ENCODE results near the gene SGSH.

Gene SGSH

GRCh38 chr17:80261895-80262279, 41.8 kb upstream of the SGSH start:
- Histone ChIP-seq H3K9me3 (ENCODE audit: insufficient read depth, low read length) (no peaks in the 10 kb centered on the region), H3K4me3 (ENCODE audit: insufficient read depth, low read length, poor library complexity, severe bottlenecking) (peak overlapping the region; percentile 88), H3K9me2 (replicated peaks; ENCODE audit: insufficient read depth, low read length) (no peaks in the 10 kb centered on the region), H4K20me1 (ENCODE audit: low read depth, low read length) (no peaks in the 10 kb centered on the region), H3F3A (ENCODE audit: insufficient read depth) (peaks cover 25% of the 10 kb centered on the region), H3K27ac (ENCODE audit: low read depth, low read length) (no peak overlapping the region), H2AFZ (ENCODE audit: low read depth, low read length, severe bottlenecking) (no peak overlapping the region), H3K4me2 (ENCODE audit: low read depth, low read length, poor library complexity, severe bottlenecking) (peak overlapping the region; percentile 68), H3K9ac (ENCODE audit: low read length) (peak overlapping the region; percentile 89), H3K79me2 (ENCODE audit: insufficient read depth, low read length) (no peaks in the 10 kb centered on the region), H3K27me3 (ENCODE audit: low read length) (no peaks in the 10 kb centered on the region), H3K36me3 (ENCODE audit: low read length) (no peaks in the 10 kb centered on the region)
- TF ChIP-seq EZH2phosphoT487 (conservative IDR thresholded peaks at IDR 0.05; ENCODE audit: low read length) = no peak
- no peak for TF ChIP-seq CTCF (IDR thresholded peaks at IDR 0.05; ENCODE audit: insufficient read depth, low read length, poor library complexity, severe bottlenecking)

GRCh38 chr17:80261159-80261894, 41.2 kb upstream of the SGSH start:
- peak overlapping the region; percentile 68 for H3K4me2 ChIP-seq (ENCODE audit: low read depth, low read length, poor library complexity, severe bottlenecking)
- no peaks in the 10 kb centered on the region for H4K20me1 ChIP-seq (ENCODE audit: low read depth, low read length)
- H3K9ac ChIP-seq (ENCODE audit: low read length) = peak overlapping the region; percentile 89
- no peaks in the 10 kb centered on the region for H3K27me3 ChIP-seq (ENCODE audit: low read length)
- no peak for TF ChIP-seq CTCF (IDR thresholded peaks at IDR 0.05; ENCODE audit: insufficient read depth, low read length, poor library complexity, severe bottlenecking)
- H2AFZ ChIP-seq (ENCODE audit: low read depth, low read length, severe bottlenecking) = peak overlapping the region; percentile 85
- no peaks in the 10 kb centered on the region for H3K9me2 ChIP-seq (replicated peaks; ENCODE audit: insufficient read depth, low read length)
- peaks cover 25% of the 10 kb centered on the region for H3F3A ChIP-seq (ENCODE audit: insufficient read depth)
- H3K36me3 ChIP-seq (ENCODE audit: low read length) = no peaks in the 10 kb centered on the region
- H3K4me3 ChIP-seq (ENCODE audit: insufficient read depth, low read length, poor library complexity, severe bottlenecking) = peak overlapping the region; percentile 88
- H3K9me3 ChIP-seq (ENCODE audit: insufficient read depth, low read length) = no peaks in the 10 kb centered on the region
- no peaks in the 10 kb centered on the region for H3K79me2 ChIP-seq (ENCODE audit: insufficient read depth, low read length)
- no peak overlapping the region for H3K27ac ChIP-seq (ENCODE audit: low read depth, low read length)

- no peaks in the 10 kb centered on the region for H4K20me1 ChIP-seq (ENCODE audit: low read depth, low read length)
- no peaks in the 10 kb centered on the region for H3K36me3 ChIP-seq (ENCODE audit: low read length)
- TF ChIP-seq EZH2phosphoT487 (conservative IDR thresholded peaks at IDR 0.05; ENCODE audit: low read length) = no peak
- TF ChIP-seq CTCF (IDR thresholded peaks at IDR 0.05; ENCODE audit: insufficient read depth, low read length, poor library complexity, severe bottlenecking) = no peak
- H3K27me3 ChIP-seq (ENCODE audit: low read length) = no peaks in the 10 kb centered on the region
- H3K27ac ChIP-seq (ENCODE audit: low read depth, low read length) = no peak within 1 kb of the TSS
- no peaks in the 10 kb centered on the region for H3K9me3 ChIP-seq (ENCODE audit: insufficient read depth, low read length)
- H3K9ac ChIP-seq (ENCODE audit: low read length) = peak within 1 kb of the TSS; percentile 89
- H3K4me3 ChIP-seq (ENCODE audit: insufficient read depth, low read length, poor library complexity, severe bottlenecking) = peak within 1 kb of the TSS; percentile 88
- H3K79me2 ChIP-seq (ENCODE audit: insufficient read depth, low read length) = no peaks in the 10 kb centered on the region
- peak within 1 kb of the TSS; percentile 91 for H2AFZ ChIP-seq (ENCODE audit: low read depth, low read length, severe bottlenecking)
- H3K9me2 ChIP-seq (replicated peaks; ENCODE audit: insufficient read depth, low read length) = no peaks in the 10 kb centered on the region
- H3F3A ChIP-seq (ENCODE audit: insufficient read depth) = peaks cover 25% of the 10 kb centered on the region
- peak within 1 kb of the TSS; percentile 68 for H3K4me2 ChIP-seq (ENCODE audit: low read depth, low read length, poor library complexity, severe bottlenecking)
These were observed 40.6 kb upstream of the SGSH start, which contains the start of gene RNF213 for GRCh38 chr17:80260791-80261158. TSS of gene RNF213 (plus strand) at chr17:80260852. CDS start at chr17:80263682, 2,830 bp downstream.
